AG04450 (cell line): ENCODE results near the gene SLC29A3. TPM values are rescaled to one million over a fixed set of nuclear protein-coding genes. Genes with fewer than 3 reads are reported as not detected.

Experiments
- CTCF ChIA-PET: fragments of 300-600, 350-600 bp; formaldehyde crosslinking; extraction: SDS; loops from one replicate; lab custom pipeline; 2022; ENCODE audit warnings: antibody characterized with exemption, inconsistent platforms; lab: Charles Lee
- POLR2A ChIA-PET: fragments of 350-600 bp; formaldehyde crosslinking; extraction: SDS; loops from one replicate; lab custom pipeline; 2021; ENCODE audit warnings: antibody characterized with exemption, inconsistent platforms; lab: Yijun Ruan, JAX
- DNase-seq: peaks from one replicate; pipeline ENCODE4 v3.0.0-alpha.2; 2011; ENCODE audit warnings: low read depth, low spot score
- H3K27ac ChIP-seq: one replicate; pipeline ENCODE4 v1.5.1; 2012; ENCODE audit warnings: low read depth, low read length, control low read depth
- H3K27me3 ChIP-seq: one replicate; pipeline ENCODE4 v1.6.0; 2012; ENCODE audit warnings: low read length; ENCODE audit not compliant: control insufficient read depth, insufficient read depth
- H3K4me3 ChIP-seq: 2 replicates; pipeline ENCODE4 v1.5.1; 2011; ENCODE audit warnings: mild to moderate bottlenecking, low read depth, low read length, control low read depth
- H3K9me3 ChIP-seq: 2 replicates; pipeline ENCODE4 v1.5.1; 2012; ENCODE audit warnings: low read length; ENCODE audit not compliant: control insufficient read depth, insufficient read depth
- polyA plus RNA-seq: library from polyadenylated mRNA; depleted of rRNA; stranded (reverse); fragments of >200 nt; gene quantifications from 2 replicates; pipeline ENCODE4 v1.2.3, GENCODE V29; 2011
- TF ChIP-seq, protein P1 (sequence below): IDR thresholded peaks from 2 replicates; pipeline ENCODE4 v1.5.1; 2011; ENCODE audit warnings: low read depth, low read length, control low read depth, inconsistent platforms

Gene SLC29A3
- polyA plus RNA-seq, 1 experiment: 2.4 TPM

DNA sequence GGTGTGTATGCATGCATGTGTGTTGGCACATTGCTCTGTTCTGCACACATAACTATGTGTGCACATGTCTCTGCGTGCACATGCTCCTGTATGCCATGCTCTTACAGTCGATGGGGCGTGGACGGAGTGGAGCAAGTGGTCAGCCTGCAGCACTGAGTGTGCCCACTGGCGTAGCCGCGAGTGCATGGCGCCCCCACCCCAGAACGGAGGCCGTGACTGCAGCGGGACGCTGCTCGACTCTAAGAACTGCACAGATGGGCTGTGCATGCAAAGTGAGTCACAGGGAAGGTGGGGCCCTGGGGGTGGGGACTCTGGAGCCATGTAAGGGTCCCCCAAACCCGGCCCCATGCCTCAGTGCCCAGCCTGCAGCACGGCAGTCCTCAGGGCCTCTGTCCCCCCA, 30.6 kb upstream of the SLC29A3 start:
- POLR2A ChIA-PET: no interaction called here
- Histone ChIP-seq H3K27me3 (no peaks in the 10 kb centered on the region), H3K4me3 (no peak overlapping the region), H3K27ac (no peak overlapping the region), H3K9me3 (no peaks in the 10 kb centered on the region)
- TF ChIP-seq, protein P1, sequence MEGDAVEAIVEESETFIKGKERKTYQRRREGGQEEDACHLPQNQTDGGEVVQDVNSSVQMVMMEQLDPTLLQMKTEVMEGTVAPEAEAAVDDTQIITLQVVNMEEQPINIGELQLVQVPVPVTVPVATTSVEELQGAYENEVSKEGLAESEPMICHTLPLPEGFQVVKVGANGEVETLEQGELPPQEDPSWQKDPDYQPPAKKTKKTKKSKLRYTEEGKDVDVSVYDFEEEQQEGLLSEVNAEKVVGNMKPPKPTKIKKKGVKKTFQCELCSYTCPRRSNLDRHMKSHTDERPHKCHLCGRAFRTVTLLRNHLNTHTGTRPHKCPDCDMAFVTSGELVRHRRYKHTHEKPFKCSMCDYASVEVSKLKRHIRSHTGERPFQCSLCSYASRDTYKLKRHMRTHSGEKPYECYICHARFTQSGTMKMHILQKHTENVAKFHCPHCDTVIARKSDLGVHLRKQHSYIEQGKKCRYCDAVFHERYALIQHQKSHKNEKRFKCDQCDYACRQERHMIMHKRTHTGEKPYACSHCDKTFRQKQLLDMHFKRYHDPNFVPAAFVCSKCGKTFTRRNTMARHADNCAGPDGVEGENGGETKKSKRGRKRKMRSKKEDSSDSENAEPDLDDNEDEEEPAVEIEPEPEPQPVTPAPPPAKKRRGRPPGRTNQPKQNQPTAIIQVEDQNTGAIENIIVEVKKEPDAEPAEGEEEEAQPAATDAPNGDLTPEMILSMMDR: no peak
- DNase-seq: no peak
- CTCF ChIA-PET: interaction anchor here (1.4 kb wide), 1 partner anchor 364 kb away, joined by 5 read pairs; no protein-coding TSS in a partner anchor

DNA sequence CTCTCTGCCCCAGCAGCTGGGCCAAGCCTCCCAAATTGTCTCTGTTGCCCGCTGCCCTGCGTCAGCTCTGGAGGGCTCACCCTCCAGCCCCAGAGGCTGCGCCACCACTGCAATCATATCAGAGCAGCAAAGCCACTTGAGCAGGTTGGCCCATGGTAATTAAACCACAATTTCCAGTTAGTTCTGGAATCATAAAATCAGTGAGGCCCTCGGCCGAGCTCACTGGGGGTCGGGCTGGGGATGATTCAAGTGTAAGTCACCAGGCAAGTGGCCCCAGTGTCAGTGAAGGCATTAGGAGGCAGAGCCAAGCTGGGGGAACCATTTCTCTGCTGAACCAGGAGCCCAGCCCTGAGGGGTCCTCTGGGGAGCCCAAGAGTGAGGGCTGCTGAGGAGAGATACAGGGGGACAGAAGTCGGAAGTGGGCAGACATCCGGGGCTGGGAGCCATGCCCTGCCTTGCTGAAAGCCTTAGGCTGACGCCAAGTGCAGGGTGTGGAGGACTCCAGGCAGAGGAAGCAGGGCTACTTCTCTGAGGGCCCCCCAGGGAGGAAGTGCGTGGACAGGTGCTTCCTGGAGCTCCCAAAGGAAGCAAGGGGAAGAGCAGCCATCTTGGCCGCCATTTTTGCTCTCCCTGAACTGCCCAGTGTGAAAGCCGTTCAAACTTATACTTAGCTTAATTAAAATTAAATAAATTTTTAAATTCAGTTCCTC, 29.5 kb upstream of the SLC29A3 start:
- no peak for DNase-seq
- H3K27ac ChIP-seq: no peak overlapping the region
- CTCF ChIA-PET: interaction anchor here (0.6 to 1.8 kb wide), 5 partner anchors 10 to 387 kb away, joined by 3 to 5 read pairs (median 4); no protein-coding TSS in a partner anchor
- TF ChIP-seq, protein P1: no peak
- no peaks in the 10 kb centered on the region for H3K27me3 ChIP-seq
- H3K4me3 ChIP-seq: no peak overlapping the region
- H3K9me3 ChIP-seq: no peaks in the 10 kb centered on the region
- POLR2A ChIA-PET: no interaction called here

DNA sequence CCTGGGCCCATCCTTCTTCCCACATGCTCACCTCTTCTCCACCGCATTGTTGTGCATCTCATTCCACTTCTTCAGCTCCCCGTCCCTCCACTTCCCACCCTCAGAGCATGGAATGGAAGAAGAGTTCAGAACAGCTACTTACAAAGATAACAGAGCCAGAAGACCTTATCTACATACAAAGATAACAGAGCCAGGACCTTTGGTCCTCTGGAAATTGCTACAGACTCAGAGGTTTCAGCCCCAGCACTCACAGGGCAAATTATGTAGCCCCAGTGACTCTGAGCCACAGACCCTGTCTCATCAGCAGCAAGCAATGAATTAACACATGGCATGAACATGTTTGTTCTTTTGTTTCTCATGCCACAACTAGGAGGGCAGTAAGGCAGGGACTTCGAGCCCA, 28.7 kb upstream of the SLC29A3 start:
- no peaks in the 10 kb centered on the region for H3K27me3 ChIP-seq
- CTCF ChIA-PET: interaction anchor here (1.0 to 1.8 kb wide), 3 partner anchors 20 to 388 kb away, joined by 3 to 4 read pairs (median 4); no protein-coding TSS in a partner anchor
- no peaks in the 10 kb centered on the region for H3K9me3 ChIP-seq
- H3K27ac ChIP-seq: no peak overlapping the region
- no peak overlapping the region for H3K4me3 ChIP-seq
- POLR2A ChIA-PET: no interaction called here
- TF ChIP-seq, protein P1: no peak
- no peak for DNase-seq

GRCh38 chr10:71290806-71291527, 28.1 kb upstream of the SLC29A3 start:
- DNase-seq: no peak
- ChIA-PET POLR2A (no interaction called here), CTCF (interaction anchor here (1.8 kb wide), 1 partner anchor 21 kb away, joined by 4 read pairs; no protein-coding TSS in a partner anchor)
- H3K9me3 ChIP-seq: no peaks in the 10 kb centered on the region
- TF ChIP-seq, protein P1: no peak
- no peak overlapping the region for H3K4me3 ChIP-seq
- H3K27ac ChIP-seq: no peak overlapping the region
- H3K27me3 ChIP-seq: no peaks in the 10 kb centered on the region

GRCh38 chr10:71291528-71291900, 27.5 kb upstream of the SLC29A3 start:
- Histone ChIP-seq H3K27ac (no peak overlapping the region), H3K9me3 (no peaks in the 10 kb centered on the region), H3K4me3 (no peak overlapping the region), H3K27me3 (no peaks in the 10 kb centered on the region)
- ChIA-PET CTCF (no interaction called here), POLR2A (no interaction called here)
- DNase-seq: no peak
- TF ChIP-seq, protein P1: no peak
